RWPE1 (cell line): Measurements from ENCODE around the gene APLP2.
"Not testable (repeated sequence)": the region's sequence is repeated elsewhere in the genome, so short reads cannot be mapped to it uniquely, and the experiment has no call there.

Experiments
- CTCF ChIA-PET: fragments of 350-600 bp; sonication (Branson Sonifier 250); formaldehyde crosslinking; extraction: SDS; loops from one replicate; lab custom pipeline; 2021; lab: Yijun Ruan, JAX
- POLR2A ChIA-PET: fragments of 400-600 bp; formaldehyde crosslinking; extraction: SDS; loops from one replicate; lab custom pipeline; 2020; ENCODE audit warnings: antibody characterized with exemption; ENCODE audit not compliant: low non-redundant PET; lab: Yijun Ruan, JAX
- DNase-seq: peaks from one replicate; pipeline ENCODE4 v3.0.0; 2012; ENCODE audit warnings: low spot score
- H3K27ac ChIP-seq: fragments of 450-650 bp; 2 replicates; pipeline ENCODE4 v1.5.1; 2017
- TF ChIP-seq, protein P1 (sequence below): fragments of 450-650 bp; conservative IDR thresholded peaks from 2 replicates; pipeline ENCODE4 v1.5.1; 2017; ENCODE audit warnings: low read depth, mild to moderate bottlenecking

APLP2 gene

GRCh38 chr11:130069659-130070108, at the start of gene APLP2:
TSS of gene APLP2 (plus strand) at chr11:130069894. CDS start at chr11:130069978, 84 bp downstream.
- DNase-seq = peak; percentile 96
- ChIA-PET POLR2A (interaction anchor here (0.6 kb wide), 2 partner anchors 14 to 55 kb away, joined by 3 read pairs; no protein-coding TSS in a partner anchor), CTCF (interaction anchor here (1.3 kb wide), 1 partner anchor 63 kb away, joined by 6 read pairs; no protein-coding TSS in a partner anchor)
- TF ChIP-seq, protein P1, sequence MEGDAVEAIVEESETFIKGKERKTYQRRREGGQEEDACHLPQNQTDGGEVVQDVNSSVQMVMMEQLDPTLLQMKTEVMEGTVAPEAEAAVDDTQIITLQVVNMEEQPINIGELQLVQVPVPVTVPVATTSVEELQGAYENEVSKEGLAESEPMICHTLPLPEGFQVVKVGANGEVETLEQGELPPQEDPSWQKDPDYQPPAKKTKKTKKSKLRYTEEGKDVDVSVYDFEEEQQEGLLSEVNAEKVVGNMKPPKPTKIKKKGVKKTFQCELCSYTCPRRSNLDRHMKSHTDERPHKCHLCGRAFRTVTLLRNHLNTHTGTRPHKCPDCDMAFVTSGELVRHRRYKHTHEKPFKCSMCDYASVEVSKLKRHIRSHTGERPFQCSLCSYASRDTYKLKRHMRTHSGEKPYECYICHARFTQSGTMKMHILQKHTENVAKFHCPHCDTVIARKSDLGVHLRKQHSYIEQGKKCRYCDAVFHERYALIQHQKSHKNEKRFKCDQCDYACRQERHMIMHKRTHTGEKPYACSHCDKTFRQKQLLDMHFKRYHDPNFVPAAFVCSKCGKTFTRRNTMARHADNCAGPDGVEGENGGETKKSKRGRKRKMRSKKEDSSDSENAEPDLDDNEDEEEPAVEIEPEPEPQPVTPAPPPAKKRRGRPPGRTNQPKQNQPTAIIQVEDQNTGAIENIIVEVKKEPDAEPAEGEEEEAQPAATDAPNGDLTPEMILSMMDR = no peak
- H3K27ac ChIP-seq = peak within 1 kb of the TSS; percentile 96

GRCh38 chr11:130020323-130020722, 49.4 kb upstream of the APLP2 start:
- ChIA-PET CTCF (no interaction called here), POLR2A (no interaction called here)
- TF ChIP-seq, protein P1 = no peak
- no peak for DNase-seq
- H3K27ac ChIP-seq = no peak overlapping the region

DNA sequence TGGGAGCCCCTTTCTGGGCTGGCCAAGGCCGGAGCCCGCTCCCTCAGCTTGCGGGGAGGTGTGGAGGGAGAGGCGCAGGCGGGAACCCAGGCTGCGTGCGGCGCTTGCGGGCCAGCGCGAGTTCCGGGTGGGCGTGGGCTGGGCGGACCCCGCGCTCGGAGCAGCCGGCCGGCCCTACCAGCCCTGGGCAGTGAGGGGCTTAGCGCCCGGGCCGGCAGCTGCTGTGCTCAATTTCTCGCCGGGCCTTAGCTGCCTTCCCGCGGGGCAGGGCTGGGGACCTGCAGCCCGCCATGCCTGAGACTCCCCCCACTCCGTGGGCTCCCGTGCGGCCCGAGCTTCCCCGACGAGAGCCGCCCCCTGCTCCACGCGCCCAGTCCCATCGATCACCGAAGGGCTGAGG, 48.1 kb upstream of the APLP2 start:
- H3K27ac ChIP-seq, POLR2A ChIA-PET, CTCF ChIA-PET, DNase-seq: not testable (repeated sequence)

GRCh38 chr11:130022799-130023198, 46.9 kb upstream of the APLP2 start:
- peak overlapping the region; percentile 51; the same call in 1 of the 2 replicates for H3K27ac ChIP-seq
- ChIA-PET CTCF (interaction anchor here (0.6 kb wide), 1 partner anchor 344 kb away, joined by 4 read pairs; no protein-coding TSS in a partner anchor), POLR2A (no interaction called here)
- TF ChIP-seq, protein P1 = no peak
- no peak for DNase-seq

DNA sequence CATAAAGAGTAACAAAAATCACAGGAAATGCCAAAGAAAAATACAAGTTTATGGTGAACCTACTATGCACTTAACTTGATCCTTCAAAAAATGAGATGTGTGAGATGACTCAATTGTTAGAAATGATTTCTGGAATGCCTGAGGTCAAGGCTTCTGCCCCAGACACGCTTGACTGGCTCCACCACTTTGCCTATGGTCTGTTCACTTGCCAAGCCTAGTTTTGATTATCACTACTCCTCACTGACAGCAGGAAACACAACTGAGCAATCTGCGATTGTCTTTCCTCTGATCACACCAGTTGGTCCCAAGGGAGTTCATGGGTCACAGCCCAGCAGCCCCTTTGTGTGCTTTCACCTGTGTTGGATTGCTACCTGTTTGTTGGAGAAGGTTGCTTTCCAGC, 46.5 kb upstream of the APLP2 start:
- DNase-seq = peak; percentile 76
- ChIA-PET CTCF (interaction anchor here (0.6 kb wide), 1 partner anchor 343 kb away, joined by 4 read pairs; no protein-coding TSS in a partner anchor), POLR2A (interaction anchor here (0.9 kb wide), 1 partner anchor 20 kb away, joined by 3 read pairs; no protein-coding TSS in a partner anchor)
- TF ChIP-seq, protein P1 = no peak
- H3K27ac ChIP-seq = peak overlapping the region; percentile 51; the same call in 1 of the 2 replicates

- no peak for DNase-seq
- CTCF ChIA-PET = interaction anchor here (0.7 kb wide), 1 partner anchor 18 kb away, joined by 5 read pairs; no protein-coding TSS in a partner anchor
- TF ChIP-seq, protein P1 = no peak
- POLR2A ChIA-PET = interaction anchor here (0.6 kb wide), 1 partner anchor 881 kb away, joined by 4 read pairs; no protein-coding TSS in a partner anchor
- no peak overlapping the region for H3K27ac ChIP-seq
Measured at GRCh38 chr11:130024361-130024760, 45.3 kb upstream of the APLP2 start.

DNA sequence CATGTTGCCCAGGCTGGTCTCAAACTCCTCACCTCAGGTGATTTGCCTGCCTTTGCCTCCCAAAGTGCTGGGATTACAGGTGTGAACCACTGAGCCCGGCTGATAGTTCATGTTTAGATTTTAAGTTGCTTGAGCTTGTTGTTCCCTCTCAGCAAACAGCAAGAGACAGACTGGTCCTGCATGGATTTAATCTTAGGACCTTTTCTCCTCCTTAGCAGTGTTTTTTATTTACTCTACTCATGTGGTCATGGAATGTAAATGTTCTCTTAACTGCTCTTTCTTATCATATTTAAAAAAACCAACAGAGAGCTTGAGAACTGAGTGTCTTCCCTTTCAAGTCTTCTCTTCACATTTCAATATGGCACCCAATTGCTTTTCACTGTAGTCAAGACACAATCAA, 44.3 kb upstream of the APLP2 start:
- no peak overlapping the region for H3K27ac ChIP-seq
- CTCF ChIA-PET = interaction anchor here (1.2 kb wide), 1 partner anchor 11 kb away, joined by 3 read pairs; no protein-coding TSS in a partner anchor
- POLR2A ChIA-PET = no interaction called here
- TF ChIP-seq, protein P1 = no peak
- no peak for DNase-seq
